Kidney (tissue), 14 donors: ENCODE data around the gene LYRM7. TPM values are rescaled to one million over a fixed set of nuclear protein-coding genes. Genes with fewer than 3 reads are reported as not detected.

ENCODE experiments used
- DNase-seq, 5 donors: peaks; one replicate each; pipeline ENCODE4 v3.0.0-alpha.2; 2013 to 2020
- FAIRE-seq: peaks from 2 replicates; lab custom pipeline; 2012; peaks lifted over from hg19 to GRCh38; lab: Jason Lieb, UNC
- H3K27ac ChIP-seq, 2 donors: one replicate each; pipeline ENCODE4 v1.7.0; 2013; ENCODE audit warnings: low read depth in 2 of 2, low read length in 2 of 2, inconsistent platforms in 1 of 2
- H3K27me3 ChIP-seq: one replicate; pipeline ENCODE4 v1.7.1; 2013; ENCODE audit warnings: low read length, inconsistent platforms; ENCODE audit not compliant: control insufficient read depth, insufficient read depth
- H3K36me3 ChIP-seq, 3 donors: one replicate each; pipeline versions ENCODE4 v1.7.0 to v1.7.1; 2013; ENCODE audit warnings: low read length in 3 of 3, control low read depth in 1 of 3, inconsistent platforms in 1 of 3; ENCODE audit not compliant: insufficient read depth in 3 of 3, control insufficient read depth in 2 of 3
- H3K4me1 ChIP-seq, 3 donors: one replicate each; pipeline versions ENCODE4 v1.7.0 to v1.7.1; 2013; ENCODE audit warnings: low read length in 3 of 3, inconsistent platforms in 1 of 3, low read depth in 1 of 3; ENCODE audit not compliant: control insufficient read depth in 2 of 3, insufficient read depth in 2 of 3
- H3K4me3 ChIP-seq, 3 donors: one replicate each; pipeline versions ENCODE4 v1.7.0 to v1.8.1; 2013; ENCODE audit warnings: low read length in 3 of 3, control low read depth in 1 of 3, inconsistent platforms in 1 of 3
- H3K9ac ChIP-seq, 3 donors: one replicate each; pipeline versions ENCODE4 v1.7.0 to v1.7.1; 2013; ENCODE audit warnings: low read length in 3 of 3, control low read depth in 1 of 3, inconsistent platforms in 1 of 3
- H3K9me3 ChIP-seq, 3 donors: one replicate each; pipeline versions ENCODE4 v1.7.0 to v1.7.1; 2013; ENCODE audit warnings: low read length in 3 of 3, control low read depth in 1 of 3, inconsistent platforms in 1 of 3; ENCODE audit not compliant: control insufficient read depth in 2 of 3, insufficient read depth in 1 of 3
- CTCF ChIP-seq: IDR thresholded peaks from 3 replicates; pipeline ENCODE4 v1.5.1; 2012; ENCODE audit warnings: mild to moderate bottlenecking, moderate library complexity, borderline replicate concordance; ENCODE audit not compliant: insufficient read depth; ENCODE audit errors: extremely low read depth
- intact Hi-C: fragments of 100-400 bp; cut with DNase I; formaldehyde crosslinking; loops from one replicate; pipeline ENCODE4 v1.11.1; 2022
- polyA plus RNA-seq: library from polyadenylated mRNA; stranded (reverse); fragments of 350-450 nt; fragmentation: Illumina TruSeq; extraction: RNeasy Lipid Tissue Mini Kit (QIAGEN cat#74804); gene quantifications from one replicate; pipeline ENCODE4 v1.2.3, GENCODE V29; 2014; ENCODE audit warnings: low read depth, low replicate concordance; ENCODE audit not compliant: insufficient read depth
- total RNA-seq: library from RNA; stranded (reverse); fragmentation: NEBNext Ultra II Directional; extraction: Animal tissue kit (Norgen Biotek cat#: 25700); gene quantifications from one replicate; pipeline ENCODE4 v1.2.1, GENCODE V29; 2021
- donor health status: control.
- donor health status: control.
- donor health status: control.
- donor health status: control.
- donor health status: control.
- donor health status: DM: yes; HTN: yes; CAD: no.
- donor health status: Normal renal cell carcinoma (clear cell type).

Gene LYRM7
- total and polyA plus RNA-seq, 2 donors from 2014 or later, result 5.4 to 7.2 TPM

DNA sequence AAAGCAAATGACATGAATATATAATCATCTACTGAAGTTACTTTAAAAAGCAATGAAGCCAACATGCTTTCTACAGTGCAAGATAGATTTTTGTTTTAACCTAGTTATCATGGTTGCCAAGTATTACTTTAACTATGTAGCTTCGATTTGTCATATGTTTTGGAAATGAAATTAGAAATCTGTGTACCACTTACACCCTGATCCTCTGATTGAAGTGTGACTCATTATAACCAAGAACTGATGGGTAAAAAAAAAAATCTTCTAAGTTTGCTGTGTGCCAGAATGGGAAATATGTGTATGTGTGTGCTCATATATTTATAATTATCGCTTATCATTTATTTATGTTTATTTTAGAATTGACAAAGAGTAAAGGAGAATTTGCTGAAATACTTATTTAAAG, 84.0 kb downstream of the LYRM7 start:
- FAIRE-seq, result no peak

More for the DNA sequence above, 84.0 kb downstream of the LYRM7 start:
- Histone ChIP-seq H3K27ac (no peak overlapping the region), H3K27me3 (no peaks in the 10 kb centered on the region), H3K36me3 (no peaks in the 10 kb centered on the region), H3K9ac (no peak overlapping the region), H3K4me3 (no peak overlapping the region), H3K4me1 (no peaks in the 10 kb centered on the region), H3K9me3 (no peaks in the 10 kb centered on the region)
- TF ChIP-seq CTCF, result no peak
- DNase-seq, result no peak
- intact Hi-C loops, result no loop called here

Other genes with a start within 250 kb of the LYRM7 start
- 220 TPM for gene HINT1, start 5.7 kb upstream of the LYRM7 start, total RNA-seq
- 583 TPM for gene HINT1, start 5.7 kb upstream of the LYRM7 start, polyA plus RNA-seq
- gene CDC42SE2, start 93.1 kb downstream of the LYRM7 start, total RNA-seq, result 90.7 TPM
- 24.8 TPM for gene CDC42SE2, start 93.1 kb downstream of the LYRM7 start, polyA plus RNA-seq